ENCODE data around the gene JAK1. TPM values are rescaled to one million over a fixed set of nuclear protein-coding genes. Genes with fewer than 3 reads are reported as not detected.

The JAK1 gene
- total and polyA plus RNA-seq, 2 of the 8 experiments (the other 6 are each of a cell fraction or from before 2014, with no cell fraction given) = 7.8 to 24.5 TPM

GRCh38 chr1:65009176-65009575 is 42.8 kb upstream of the JAK1 start (continued):
- no peak for TF ChIP-seq CHD7 (IDR thresholded peaks at IDR 0.05; ENCODE audit: insufficient replicate concordance, low read length)

Data from H1 (cell line).